Caco-2 (cell line): ENCODE data around the gene KRTAP10-8. TPM values are rescaled to one million over a fixed set of nuclear protein-coding genes. Genes with fewer than 3 reads are reported as not detected.
"Not testable (repeated sequence)": the region's sequence is repeated elsewhere in the genome, so short reads cannot be mapped to it uniquely, and the experiment has no call there.

Source experiments
- BruUV-seq: library from RNA; stranded (reverse); fragments of 400-500 nt; replicated peaks from 2 replicates; lab custom pipeline; 2021; lab: Mats Ljungman, UMichigan
- CTCF ChIA-PET: fragments of 300-600 bp; sonication (Branson Sonifier 250); formaldehyde crosslinking; loops from one replicate; lab custom pipeline; 2022; ENCODE audit warnings: antibody characterized with exemption; lab: Charles Lee
- POLR2A ChIA-PET: fragments of 300-600 bp; sonication (Branson Sonifier 250); formaldehyde crosslinking; loops from one replicate; lab custom pipeline; 2022; ENCODE audit warnings: antibody characterized with exemption; lab: Charles Lee
- DNase-seq, 2 experiments: peaks; one replicate each; pipeline versions ENCODE4 v3.0.0 to v3.0.0-alpha.2; 2020 to 2022
- H3K27me3 ChIP-seq: replicated peaks from 2 replicates; pipeline ENCODE4 v1.6.0; 2011; ENCODE audit warnings: low read length; ENCODE audit not compliant: control insufficient read depth, insufficient read depth
- H3K36me3 ChIP-seq: 2 replicates; pipeline ENCODE4 v1.5.1; 2011; ENCODE audit warnings: low read length; ENCODE audit not compliant: control insufficient read depth, insufficient read depth
- H3K4me1 ChIP-seq: fragments of 250-450 bp; sonication (Bioruptor Pico); 2 replicates; pipeline ENCODE4 v1.5.1; 2020; ENCODE audit warnings: mild to moderate bottlenecking
- H3K4me3 ChIP-seq: 2 replicates; pipeline ENCODE4 v1.5.1; 2011; ENCODE audit warnings: low read depth, mild to moderate bottlenecking, control low read depth, low read length
- H3K9me3 ChIP-seq: fragments of 250-450 bp; sonication (Bioruptor Pico); 2 replicates; pipeline ENCODE4 v1.5.1; 2020; ENCODE audit warnings: mild to moderate bottlenecking, moderate library complexity
- H3K27ac Mint-ChIP-seq: one replicate; pipeline ENCODE4 v1.8.0; 2022; ENCODE audit warnings: mixed read lengths; ENCODE audit not compliant: unreplicated experiment
- H3K27me3 Mint-ChIP-seq: one replicate; pipeline ENCODE4 v1.8.0; 2022; ENCODE audit warnings: mixed read lengths; ENCODE audit not compliant: insufficient read depth, unreplicated experiment
- H3K36me3 Mint-ChIP-seq: one replicate; pipeline ENCODE4 v1.8.0; 2022; ENCODE audit warnings: mild to moderate bottlenecking, mixed read lengths; ENCODE audit not compliant: insufficient read depth, unreplicated experiment
- H3K4me1 Mint-ChIP-seq: one replicate; pipeline ENCODE4 v1.8.0; 2022; ENCODE audit warnings: low read depth, mixed read lengths; ENCODE audit not compliant: unreplicated experiment
- H3K4me3 Mint-ChIP-seq: one replicate; pipeline ENCODE4 v1.8.0; 2022; ENCODE audit warnings: mild to moderate bottlenecking, moderate library complexity, mixed read lengths; ENCODE audit not compliant: unreplicated experiment
- H3K9me3 Mint-ChIP-seq: one replicate; pipeline ENCODE4 v1.8.0; 2022; ENCODE audit warnings: mixed read lengths; ENCODE audit not compliant: unreplicated experiment
- intact Hi-C: fragments of 100-400 bp; cut with micrococcal nuclease; formaldehyde crosslinking; loops from one replicate; pipeline ENCODE4 v1.10.0; 2022; ENCODE audit not compliant: unreplicated experiment
- total RNA-seq: library from RNA; stranded (reverse); gene quantifications from 2 replicates; pipeline ENCODE4 v1.2.3, GENCODE V29; 2022
- TF ChIP-seq, protein P1 (sequence below), 2 experiments: fragments of 200-600 bp in 1 of 2; IDR thresholded peaks; 1 replicate in 1 of 2; 2 replicates in 1 of 2; pipeline versions ENCODE4 v1.5.1 to v1.8.0; 2011 to 2022; ENCODE audit warnings: antibody characterized with exemption in 1 of 2, control low read depth in 1 of 2, inconsistent platforms in 1 of 2, low read depth in 1 of 2, low read length in 1 of 2, mild to moderate bottlenecking in 1 of 2, moderate library complexity in 1 of 2; ENCODE audit not compliant: insufficient read depth in 1 of 2, severe bottlenecking in 1 of 2, unreplicated experiment in 1 of 2

Gene KRTAP10-8
- total RNA-seq, 1 experiment from 2014 or later, result not detected

DNA sequence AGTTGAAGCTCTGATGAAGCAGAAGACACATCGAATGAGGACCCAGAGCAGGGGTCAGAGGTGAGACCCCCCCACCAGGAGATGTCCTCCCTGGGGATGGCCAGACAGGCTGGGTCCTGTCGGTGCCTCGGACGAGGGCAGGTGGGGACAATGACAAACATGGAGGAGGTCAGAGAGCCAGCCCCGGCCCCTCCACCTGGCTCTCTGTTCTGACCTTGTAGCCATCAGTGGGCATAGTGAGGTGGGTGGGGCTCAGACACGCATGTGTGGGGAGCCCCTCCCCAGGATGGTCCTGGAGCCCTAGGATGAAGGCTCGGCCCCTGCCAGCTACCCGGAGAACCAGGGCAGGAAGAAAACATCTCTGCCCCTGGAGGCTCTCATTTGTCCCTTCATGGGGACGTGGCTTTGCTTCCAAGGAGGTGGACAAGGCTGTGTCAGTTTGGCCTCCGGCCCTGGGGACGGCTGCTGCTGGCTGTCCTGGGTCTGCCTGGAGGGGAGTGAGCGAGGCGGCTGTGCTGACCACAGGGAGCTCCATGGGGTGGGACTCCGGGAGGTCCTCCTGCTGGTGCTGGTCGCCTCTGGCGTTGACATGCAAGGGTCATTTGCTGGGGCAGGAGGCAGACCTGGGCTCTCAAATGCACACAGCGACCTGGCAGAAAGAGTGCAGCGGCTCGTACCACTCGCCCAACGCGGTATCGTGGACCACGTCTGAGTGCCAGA lies 22.1 kb upstream of the KRTAP10-8 start:
- H3K4me1 Mint-ChIP-seq, result no peaks in the 10 kb centered on the region
- H3K27ac Mint-ChIP-seq, result no peak overlapping the region
- no peaks in the 10 kb centered on the region for H3K27me3 ChIP-seq
- no peaks in the 10 kb centered on the region for H3K4me1 ChIP-seq
- peaks cover 6% of the 10 kb centered on the region for H3K27me3 Mint-ChIP-seq
- H3K36me3 Mint-ChIP-seq, result no peaks in the 10 kb centered on the region
- DNase-seq, result no peak
- no peaks in the 10 kb centered on the region for H3K36me3 ChIP-seq
- no peaks in the 10 kb centered on the region for H3K9me3 Mint-ChIP-seq
- ChIA-PET CTCF (no interaction called here), POLR2A (no interaction called here)
- H3K9me3 ChIP-seq, result no peaks in the 10 kb centered on the region
- no peak overlapping the region for H3K4me3 ChIP-seq
- no peak overlapping the region for H3K4me3 Mint-ChIP-seq
- no TSS peak for BruUV-seq
- TF ChIP-seq, protein P1, sequence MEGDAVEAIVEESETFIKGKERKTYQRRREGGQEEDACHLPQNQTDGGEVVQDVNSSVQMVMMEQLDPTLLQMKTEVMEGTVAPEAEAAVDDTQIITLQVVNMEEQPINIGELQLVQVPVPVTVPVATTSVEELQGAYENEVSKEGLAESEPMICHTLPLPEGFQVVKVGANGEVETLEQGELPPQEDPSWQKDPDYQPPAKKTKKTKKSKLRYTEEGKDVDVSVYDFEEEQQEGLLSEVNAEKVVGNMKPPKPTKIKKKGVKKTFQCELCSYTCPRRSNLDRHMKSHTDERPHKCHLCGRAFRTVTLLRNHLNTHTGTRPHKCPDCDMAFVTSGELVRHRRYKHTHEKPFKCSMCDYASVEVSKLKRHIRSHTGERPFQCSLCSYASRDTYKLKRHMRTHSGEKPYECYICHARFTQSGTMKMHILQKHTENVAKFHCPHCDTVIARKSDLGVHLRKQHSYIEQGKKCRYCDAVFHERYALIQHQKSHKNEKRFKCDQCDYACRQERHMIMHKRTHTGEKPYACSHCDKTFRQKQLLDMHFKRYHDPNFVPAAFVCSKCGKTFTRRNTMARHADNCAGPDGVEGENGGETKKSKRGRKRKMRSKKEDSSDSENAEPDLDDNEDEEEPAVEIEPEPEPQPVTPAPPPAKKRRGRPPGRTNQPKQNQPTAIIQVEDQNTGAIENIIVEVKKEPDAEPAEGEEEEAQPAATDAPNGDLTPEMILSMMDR (IDR thresholded peaks at IDR 0.05; ENCODE audit: insufficient read depth in 1 of 2, low read depth in 1 of 2, low read length in 1 of 2, severe bottlenecking in 1 of 2, unreplicated experiment in 1 of 2), result no peak
- intact Hi-C loops, result no loop called here

DNA sequence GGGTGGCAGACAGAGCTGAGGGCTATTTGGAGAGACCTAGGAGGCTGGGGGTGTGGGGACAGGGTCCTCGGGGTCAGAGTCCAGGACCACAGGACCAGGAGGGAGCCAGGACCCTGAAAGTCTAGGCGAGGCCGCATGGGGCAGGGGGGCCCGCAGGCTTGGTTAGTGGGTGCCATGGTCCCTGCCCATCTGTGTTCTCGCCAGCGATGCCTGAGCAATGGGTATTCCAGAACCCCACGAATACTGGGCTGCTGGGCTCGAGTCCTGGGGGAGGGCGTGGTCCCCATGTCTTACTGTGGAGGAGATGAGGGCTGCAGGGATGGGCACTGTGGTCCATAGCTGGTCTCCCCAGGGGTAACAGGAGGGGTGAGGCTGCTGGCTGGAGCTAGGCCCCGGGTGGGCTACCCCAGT lies 21.6 kb upstream of the KRTAP10-8 start:
- intact Hi-C loops, result no loop called here
- Histone ChIP-seq H3K4me3 (no peak overlapping the region), H3K36me3 (no peaks in the 10 kb centered on the region), H3K4me1 (no peaks in the 10 kb centered on the region), H3K27me3 (no peaks in the 10 kb centered on the region), H3K9me3 (no peaks in the 10 kb centered on the region)
- Mint-ChIP-seq H3K36me3 (no peaks in the 10 kb centered on the region), H3K9me3 (no peaks in the 10 kb centered on the region), H3K27ac (no peak overlapping the region), H3K4me3 (no peak overlapping the region), H3K27me3 (peaks cover 5% of the 10 kb centered on the region), H3K4me1 (no peaks in the 10 kb centered on the region)
- no peak for DNase-seq
- CTCF ChIA-PET, result no interaction called here
- BruUV-seq, result no TSS peak
- TF ChIP-seq, protein P1 (IDR thresholded peaks at IDR 0.05; ENCODE audit: insufficient read depth in 1 of 2, low read depth in 1 of 2, low read length in 1 of 2, severe bottlenecking in 1 of 2, unreplicated experiment in 1 of 2), result no peak
- POLR2A ChIA-PET, result no interaction called here

DNA sequence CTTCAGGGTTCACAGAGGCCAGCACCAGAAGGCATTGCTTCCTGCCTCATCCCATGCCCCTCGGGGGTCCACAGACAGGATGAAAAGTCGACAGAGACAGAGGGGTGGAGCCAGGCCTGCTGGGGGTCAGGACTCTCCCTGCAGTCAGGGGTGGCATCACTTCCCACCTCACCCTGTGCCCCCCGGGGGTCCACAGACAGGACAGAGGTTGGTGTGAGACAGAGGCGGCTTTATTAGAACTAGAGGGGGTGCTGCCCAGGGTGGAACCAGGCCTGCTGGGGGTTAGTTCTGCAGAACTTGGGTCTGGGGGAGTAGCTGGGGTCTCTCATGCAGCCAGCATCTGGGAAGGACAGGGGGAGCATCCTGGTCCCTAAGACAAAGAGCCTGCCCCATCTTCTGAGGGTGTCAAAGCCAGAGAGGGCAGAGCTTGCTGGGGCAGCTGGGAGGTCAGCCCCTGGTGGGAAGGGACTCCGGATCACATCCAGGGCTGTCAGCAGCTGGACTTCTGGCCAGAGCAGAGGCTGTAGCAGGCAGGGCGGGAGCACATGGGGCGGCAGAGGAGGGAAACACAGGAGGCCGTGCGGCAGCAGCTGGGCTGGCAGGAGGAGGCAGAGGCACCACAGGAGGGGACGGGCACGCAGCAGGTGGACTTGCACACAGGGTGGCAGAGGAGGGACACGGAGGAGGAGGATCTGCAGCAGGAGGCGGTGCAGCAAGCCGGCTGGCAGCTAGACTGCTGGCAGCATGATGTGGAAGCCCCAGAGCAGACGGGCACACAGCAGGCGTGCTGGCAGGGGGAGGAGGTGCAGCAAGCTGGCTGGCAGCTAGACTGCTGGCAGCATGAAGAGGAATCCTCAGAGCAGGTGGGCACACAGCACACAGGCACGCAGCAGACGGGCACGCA lies 20.7 kb upstream of the KRTAP10-8 start:
- H3K36me3 ChIP-seq, H3K4me1 ChIP-seq, H3K27ac Mint-ChIP-seq, H3K9me3 ChIP-seq, BruUV-seq, H3K4me1 Mint-ChIP-seq, DNase-seq, H3K27me3 ChIP-seq, POLR2A ChIA-PET, H3K4me3 ChIP-seq, H3K27me3 Mint-ChIP-seq, H3K4me3 Mint-ChIP-seq, H3K9me3 Mint-ChIP-seq, H3K36me3 Mint-ChIP-seq, intact Hi-C loops: not testable (repeated sequence)
- CTCF ChIA-PET, result interaction anchor here (0.6 kb wide), 1 partner anchor 111 kb away, joined by 3 read pairs; no protein-coding TSS in a partner anchor

DNA sequence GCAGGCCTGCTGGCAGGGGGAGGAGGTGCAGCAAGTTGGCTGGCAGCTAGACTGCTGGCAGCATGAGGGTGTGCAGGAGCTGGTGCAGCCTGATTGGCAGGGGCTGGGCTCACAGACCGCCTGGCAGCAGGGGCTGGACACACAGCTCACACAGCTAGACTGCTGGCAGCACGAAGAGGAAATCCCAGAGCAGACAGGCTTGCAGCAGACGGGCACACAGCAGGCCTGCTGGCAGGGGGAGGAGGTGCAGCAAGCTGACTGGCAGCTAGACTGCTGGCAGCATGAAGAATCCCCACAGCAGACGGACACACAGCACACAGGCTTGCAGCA lies 20.1 kb upstream of the KRTAP10-8 start:
- H3K27ac Mint-ChIP-seq, BruUV-seq, H3K4me3 ChIP-seq, intact Hi-C loops, H3K36me3 Mint-ChIP-seq, H3K36me3 ChIP-seq, H3K9me3 ChIP-seq, H3K9me3 Mint-ChIP-seq, H3K4me1 Mint-ChIP-seq, H3K4me3 Mint-ChIP-seq, H3K27me3 ChIP-seq, H3K27me3 Mint-ChIP-seq, POLR2A ChIA-PET, DNase-seq, H3K4me1 ChIP-seq: not testable (repeated sequence)
- CTCF ChIA-PET, result interaction anchor here (0.6 kb wide), 1 partner anchor 110 kb away, joined by 3 read pairs; no protein-coding TSS in a partner anchor
